ENCODE data around the gene CFAP298. TPM values are rescaled to one million over a fixed set of nuclear protein-coding genes. Genes with fewer than 3 reads are reported as not detected.

The CFAP298 gene
- total RNA-seq (2022; extraction: Qiagen RNA extraction), result 23.1 to 33.2 TPM (median 31.1 TPM) in 5 replicates

GRCh38 chr21:32612075-32612998 lies at the start of gene CFAP298:
CFAP298 (minus strand) TSS chr21:32612377; CDS start chr21:32612243, 134 bp downstream.

GRCh38 chr21:32585042-32585710 lies 27.0 kb downstream of the CFAP298 start, which contains the start of gene TCP10L:
TCP10L (minus strand) TSS chr21:32585523; CDS start chr21:32584304, 1,219 bp downstream.

Other genes with a start within 250 kb of the CFAP298 start
- gene URB1, start 219.4 kb downstream of the CFAP298 start, total RNA-seq (2022; extraction: Qiagen RNA extraction), result 10.4 to 14.9 TPM (median 13.2 TPM) in 5 replicates
- 45.0 to 61.1 TPM (median 53.3 TPM) in 5 replicates for gene EVA1C, start 199.7 kb downstream of the CFAP298 start, total RNA-seq (2022; extraction: Qiagen RNA extraction)
- 0.47 to 1.2 TPM (median 0.86 TPM) in 5 replicates for gene TCP10L, start 26.9 kb downstream of the CFAP298 start, total RNA-seq (2022; extraction: Qiagen RNA extraction)
- gene SYNJ1, start 115.6 kb upstream of the CFAP298 start, total RNA-seq (2022; extraction: Qiagen RNA extraction), result 2.0 to 2.8 TPM (median 2.2 TPM) in 5 replicates
- 11.6 to 13.6 TPM (median 12.2 TPM) in 5 replicates for gene PAXBP1, start 159.4 kb upstream of the CFAP298 start, total RNA-seq (2022; extraction: Qiagen RNA extraction)

Measured in A549 treated with Hydrocortisone at 1 μM for 4 hours (cell line).